Endometrial microvascular endothelial cells (primary cell): ENCODE results near the gene ANO6. TPM values are rescaled to one million over a fixed set of nuclear protein-coding genes. Genes with fewer than 3 reads are reported as not detected.
"Not testable (repeated sequence)": the region's sequence is repeated elsewhere in the genome, so short reads cannot be mapped to it uniquely, and the experiment has no call there.

Experiments
- in situ Hi-C: cut with HindIII; loops from 2 replicates; pipeline ENCODE4 v1.10.0; 2017; ENCODE audit warnings: low sequenced_read_pairs, low pct_unique_long_range_greater_than_20kb; ENCODE audit errors: inconsistent ontology term
- total RNA-seq: library from RNA; depleted of rRNA; stranded (reverse); fragments of >200 nt; gene quantifications from one replicate; pipeline ENCODE4 v1.2.3, GENCODE V29; 2015; ENCODE audit errors: inconsistent ontology term

The ANO6 gene
- total RNA-seq, 1 donor from 2014 or later = 38.2 TPM

DNA sequence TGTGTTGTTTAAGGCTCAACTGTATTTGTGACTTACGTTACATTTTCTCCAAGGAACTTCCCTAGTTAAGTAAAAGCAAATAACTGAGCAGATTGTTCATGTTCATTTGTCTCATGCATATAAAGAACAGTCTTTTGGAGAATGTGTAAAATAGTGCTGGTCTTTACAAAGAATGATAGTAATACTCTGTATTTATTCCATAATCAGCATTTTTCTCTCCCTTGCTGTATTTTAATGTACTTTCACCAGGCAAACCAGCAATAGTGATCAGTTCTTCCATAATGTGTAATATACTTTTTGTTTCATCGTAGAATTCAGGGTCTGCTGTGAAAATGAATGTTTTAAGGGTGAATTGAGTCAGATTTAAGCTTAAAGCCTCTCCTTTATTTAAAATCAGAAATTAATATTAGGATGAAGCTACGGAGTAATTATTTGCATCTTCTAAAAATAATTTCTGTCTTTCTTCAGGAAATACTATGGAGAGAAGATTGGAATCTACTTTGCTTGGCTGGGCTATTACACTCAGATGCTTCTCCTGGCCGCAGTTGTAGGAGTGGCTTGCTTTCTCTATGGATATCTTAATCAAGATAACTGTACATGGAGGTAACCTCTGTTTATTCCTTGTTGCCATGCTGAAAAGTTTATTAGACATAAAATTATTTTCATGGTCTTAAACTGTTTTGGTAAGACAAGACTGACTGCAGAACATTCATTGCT is 141.1 kb downstream of the ANO6 start:
- in situ Hi-C loops = no loop called here

DNA sequence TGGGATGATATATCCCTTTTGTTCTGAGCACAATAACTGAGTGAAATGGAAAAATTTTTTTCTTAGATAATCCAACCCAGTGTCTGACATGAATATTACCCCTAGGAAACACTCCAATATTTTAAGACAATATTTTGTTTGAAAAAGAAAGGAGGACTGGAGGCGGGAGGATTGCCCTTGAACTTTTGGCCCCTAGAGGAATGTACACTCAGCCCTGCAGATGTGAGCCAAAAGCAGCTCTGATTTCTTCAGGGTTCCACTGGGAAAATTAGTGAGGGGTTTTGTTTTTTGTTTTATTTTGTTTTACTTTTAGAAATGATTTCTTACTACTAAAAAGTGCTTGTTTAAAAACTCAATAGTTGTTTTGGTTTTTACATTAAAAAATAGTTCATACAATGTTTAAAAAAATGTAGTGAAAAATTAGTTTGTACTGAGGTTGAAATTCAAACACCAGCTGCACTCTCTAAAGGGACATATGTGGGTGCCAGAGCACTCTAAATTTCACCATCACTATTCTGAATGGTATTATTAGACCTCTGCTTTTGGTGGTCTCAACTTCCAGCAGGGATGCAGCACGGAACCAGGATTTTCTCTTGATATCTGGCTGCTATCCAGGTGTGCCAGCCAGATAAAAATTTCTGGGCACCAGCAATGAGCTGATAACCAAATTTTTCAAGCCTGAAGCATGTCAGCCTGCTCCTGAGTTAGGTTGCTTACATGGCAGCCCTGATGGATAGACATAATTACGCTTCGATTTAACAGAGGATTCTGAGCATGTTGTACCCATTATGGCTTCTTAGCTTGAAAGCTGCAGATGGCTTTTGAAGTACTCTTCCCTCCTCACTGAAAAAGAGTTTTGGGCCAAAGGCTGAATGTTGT is 141.9 kb downstream of the ANO6 start:
- in situ Hi-C loops = no loop called here

DNA sequence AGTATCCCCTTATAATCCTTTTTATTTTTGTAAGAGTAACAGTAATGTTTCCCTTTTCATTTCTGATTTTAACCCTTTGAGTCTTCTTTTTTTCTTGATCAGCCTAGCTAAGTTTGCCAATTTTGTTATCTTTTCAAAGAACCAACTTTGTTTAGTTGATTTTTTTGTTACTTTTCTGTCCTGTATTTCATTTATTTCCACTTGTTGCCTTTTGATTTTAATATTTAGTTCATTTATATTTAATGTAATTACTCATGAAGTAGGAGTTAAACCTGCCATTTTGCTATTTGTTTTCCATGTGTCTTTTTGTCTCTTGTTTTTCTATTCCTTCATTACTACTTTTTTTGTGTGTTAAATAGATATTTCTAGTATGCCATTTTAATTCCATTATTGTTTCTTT is 146.4 kb downstream of the ANO6 start:
- in situ Hi-C loops = no loop called here

DNA sequence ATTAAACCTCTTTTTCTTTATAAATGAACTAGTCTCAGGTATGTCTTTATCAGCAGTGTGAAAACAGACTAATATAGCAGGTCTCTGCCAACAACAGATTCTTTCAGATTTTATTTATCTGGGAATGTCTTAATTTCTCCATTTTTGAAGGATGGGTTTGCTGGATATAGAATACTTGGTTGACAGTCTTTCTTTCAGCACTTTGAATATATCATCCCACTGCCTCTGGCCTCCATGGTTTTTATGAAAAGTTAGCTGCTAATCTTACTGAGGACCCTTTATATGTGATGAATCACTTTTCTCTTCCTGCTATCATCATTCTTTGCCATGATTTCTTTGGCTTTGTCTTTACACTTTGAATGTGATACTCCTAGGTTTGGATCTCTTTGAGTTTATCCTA is 148.0 kb downstream of the ANO6 start:
- in situ Hi-C loops = no loop called here

- in situ Hi-C loops = no loop called here
Measured at GRCh38 chr12:45368841-45369489, 153.1 kb downstream of the ANO6 start.

GRCh38 chr12:45377815-45378214 is 161.9 kb downstream of the ANO6 start:
- in situ Hi-C loops = no loop called here

DNA sequence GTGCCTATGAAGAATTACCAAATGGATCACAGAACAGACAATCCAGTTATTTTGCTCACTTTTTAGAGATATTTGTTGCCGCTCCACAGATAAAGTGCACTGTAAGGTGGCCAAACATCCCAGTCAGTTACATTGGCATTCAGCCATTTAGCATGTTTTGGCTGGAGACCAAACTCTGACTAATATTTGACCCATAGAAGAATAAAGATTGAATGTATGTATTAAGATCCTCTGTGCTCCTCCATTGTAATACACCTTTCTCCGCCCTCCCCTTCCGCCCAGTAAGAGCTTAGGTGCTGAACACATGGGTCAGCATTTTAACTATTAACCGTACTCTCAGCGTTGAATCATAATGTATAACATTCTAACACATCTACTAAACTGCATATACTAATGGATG is 163.4 kb downstream of the ANO6 start:
- in situ Hi-C loops = no loop called here

DNA sequence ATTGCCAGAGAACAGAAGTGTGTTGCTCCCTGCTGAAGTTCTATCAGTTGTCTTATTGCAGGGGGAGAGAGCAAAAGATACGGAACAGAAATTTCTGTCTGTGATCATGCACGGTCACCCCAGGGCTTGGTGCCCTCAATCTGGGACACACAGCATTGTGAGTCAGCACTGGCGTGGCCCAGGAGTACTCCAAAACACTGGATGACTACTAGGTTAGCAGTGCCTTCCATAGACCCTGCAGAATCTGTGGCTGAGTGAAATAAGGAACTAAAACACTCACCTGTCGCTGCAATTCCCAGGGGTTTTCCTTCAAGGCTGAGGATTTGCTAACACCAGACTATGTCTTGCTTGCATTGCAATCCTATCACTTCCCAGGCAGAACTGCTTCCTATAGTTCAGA is 165.5 kb downstream of the ANO6 start:
- in situ Hi-C loops = no loop called here

DNA sequence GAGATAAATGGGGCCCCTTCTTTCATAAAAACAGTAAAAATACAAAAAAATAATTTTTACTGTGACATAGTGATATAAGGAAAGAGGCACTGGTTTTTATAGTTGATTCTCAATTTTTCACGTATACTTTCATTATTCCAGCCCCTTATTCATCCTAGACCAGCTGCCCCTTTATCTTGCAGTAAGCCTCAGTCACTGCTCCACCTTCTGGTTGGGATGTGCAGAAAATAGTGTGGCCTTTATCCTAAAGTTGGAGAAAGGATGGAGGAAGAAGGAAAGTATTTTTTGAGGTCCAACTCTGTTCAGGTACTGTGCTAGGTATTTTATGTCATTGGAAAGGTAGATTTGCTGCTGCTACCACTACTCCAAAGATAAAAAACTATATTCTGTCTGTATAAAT is 172.7 kb downstream of the ANO6 start:
- in situ Hi-C loops = no loop called here

DNA sequence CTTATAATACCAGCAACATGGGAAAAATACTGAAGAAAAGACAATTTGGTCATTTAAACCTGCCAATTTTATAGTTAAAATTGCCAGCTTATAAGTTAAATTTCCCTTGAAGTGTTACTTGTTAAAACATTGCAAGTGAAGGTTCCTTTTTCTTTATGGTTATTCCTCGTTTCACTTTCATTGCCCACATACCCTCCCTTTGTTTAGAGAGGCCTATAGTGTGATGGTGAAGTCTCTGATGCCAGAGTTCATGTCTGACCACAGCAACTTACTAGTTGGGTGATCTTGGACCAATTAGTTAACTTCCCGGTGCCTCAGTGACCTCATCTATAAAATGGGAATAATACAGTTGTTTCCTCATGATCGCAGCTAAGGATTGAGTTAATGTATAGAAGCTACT is 173.5 kb downstream of the ANO6 start:
- in situ Hi-C loops = no loop called here

DNA sequence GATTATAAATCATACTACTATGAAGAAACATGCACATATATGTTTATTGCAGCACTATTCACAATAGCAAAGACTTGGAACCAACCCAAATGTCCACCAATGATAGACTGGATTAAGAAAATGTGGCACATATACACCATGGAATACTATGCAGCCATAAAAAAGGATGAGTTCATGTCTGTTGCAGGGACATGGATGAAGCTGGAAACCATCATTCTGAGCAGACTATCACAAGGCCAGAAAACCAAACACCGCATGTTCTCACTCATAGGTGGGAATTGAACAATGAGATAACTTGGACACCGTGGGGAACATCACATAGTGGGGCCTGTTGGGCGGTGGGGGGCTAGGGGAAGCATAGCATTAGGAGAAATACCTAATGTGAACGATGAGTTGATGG is 181.6 kb downstream of the ANO6 start:
- in situ Hi-C loops = not testable (repeated sequence)

DNA sequence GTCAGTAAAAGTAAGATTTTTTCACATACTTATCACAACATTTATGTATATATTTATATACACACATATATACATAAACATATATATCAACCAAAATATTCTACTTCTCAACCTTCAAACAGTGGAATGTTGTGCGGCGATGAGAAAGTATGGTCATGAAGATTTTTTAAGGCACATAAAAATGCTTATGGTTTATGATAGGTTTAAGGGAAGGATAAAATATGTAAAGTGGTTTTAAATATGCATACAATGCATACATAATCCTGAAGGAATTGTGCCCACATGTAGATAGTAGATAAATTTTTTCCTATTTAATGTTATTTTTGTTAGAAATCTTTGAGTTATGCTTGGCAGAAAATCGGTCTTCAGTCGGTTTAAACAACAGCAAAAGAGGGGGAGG is 182.7 kb downstream of the ANO6 start:
- in situ Hi-C loops = no loop called here

DNA sequence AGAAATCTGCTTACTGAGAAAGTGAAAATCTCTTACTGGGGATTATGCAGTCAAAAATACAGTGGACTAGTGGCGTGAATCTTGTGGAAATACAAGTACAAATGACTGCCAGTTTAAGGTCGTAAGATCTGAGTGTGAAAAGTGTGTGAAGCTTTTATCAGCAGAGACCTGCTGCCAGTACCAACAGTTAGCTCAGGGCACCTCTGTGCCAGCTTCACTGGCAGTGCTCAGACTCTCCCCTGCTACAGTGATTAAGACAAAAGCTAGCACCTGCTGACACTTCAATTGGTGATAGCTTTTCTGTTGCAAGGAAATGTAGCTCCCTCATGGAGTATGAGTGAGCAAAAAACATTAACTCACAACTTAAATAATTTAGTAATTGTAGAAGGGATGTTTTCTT is 185.1 kb downstream of the ANO6 start:
- in situ Hi-C loops = no loop called here

- in situ Hi-C loops = no loop called here
Measured at GRCh38 chr12:45402288-45402687, 186.4 kb downstream of the ANO6 start.

- in situ Hi-C loops = no loop called here
Measured at GRCh38 chr12:45406988-45407850, 191.3 kb downstream of the ANO6 start.

GRCh38 chr12:45407981-45408728 is 192.3 kb downstream of the ANO6 start:
- in situ Hi-C loops = no loop called here

- in situ Hi-C loops = no loop called here
Measured at GRCh38 chr12:45408729-45409114, 192.8 kb downstream of the ANO6 start.

- in situ Hi-C loops = no loop called here
Measured at GRCh38 chr12:45409966-45410365, 194.1 kb downstream of the ANO6 start.
